RKO (cell line): ENCODE results near the gene FAM181A.

Experiments
- DNase-seq: peaks from one replicate; pipeline ENCODE4 v3.0.0-alpha.2; 2016; ENCODE audit warnings: low spot score

FAM181A gene

DNA sequence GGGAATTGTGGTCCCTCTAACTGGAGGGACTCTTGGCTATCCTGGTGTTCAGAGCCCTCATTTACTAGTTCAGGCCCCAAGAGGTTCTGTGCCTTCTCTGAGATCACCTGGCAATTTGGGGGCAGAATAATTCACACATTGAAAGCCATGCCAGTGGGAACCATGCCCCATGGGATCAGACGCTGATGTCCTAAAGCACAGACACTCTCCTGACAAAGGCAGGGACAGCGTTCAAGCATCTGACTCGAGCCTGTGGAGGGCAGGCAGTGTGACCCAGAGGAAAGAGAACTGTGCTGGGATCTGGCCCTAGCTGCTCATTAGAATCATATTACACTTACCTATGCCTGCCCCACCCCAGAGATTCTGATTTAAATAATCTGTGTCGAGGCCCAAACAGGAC is 51.6 kb downstream of the FAM181A start:
- DNase-seq: no peak
